ENCODE results near the gene MLLT11.
"Not testable (repeated sequence)": the region's sequence is repeated elsewhere in the genome, so short reads cannot be mapped to it uniquely, and the experiment has no call there.

MLLT11 gene

DNA sequence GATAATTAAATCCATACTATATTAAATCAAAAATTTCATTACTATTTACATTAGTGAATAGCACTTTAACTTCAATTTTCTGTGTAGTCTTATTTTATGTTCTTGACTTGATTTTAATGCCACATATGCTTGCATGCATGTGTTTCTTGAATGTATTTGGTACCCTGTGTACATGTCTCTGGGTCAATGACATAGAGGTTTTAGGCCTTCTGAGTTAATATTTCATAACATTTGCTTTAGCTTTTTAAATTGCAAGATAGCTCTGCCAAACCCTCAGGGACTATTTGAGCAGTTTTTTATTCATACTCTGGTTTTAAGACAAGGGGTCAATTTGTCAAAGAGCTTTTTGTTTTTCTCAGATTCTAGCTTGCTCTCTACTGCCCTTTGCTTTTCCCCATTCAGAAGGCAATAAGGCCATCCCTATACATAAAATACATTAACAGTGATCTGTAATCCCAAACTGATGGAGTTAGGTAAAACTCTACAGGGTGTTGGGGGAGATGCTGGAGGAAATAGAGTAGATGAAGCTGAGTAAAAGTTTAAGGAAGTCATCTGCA is 5.0 kb downstream of the MLLT11 start:
- no peak overlapping the region for H3K27ac ChIP-seq
- TF ChIP-seq ZFX (IDR thresholded peaks at IDR 0.05), result no peak
- TF ChIP-seq, protein P1, sequence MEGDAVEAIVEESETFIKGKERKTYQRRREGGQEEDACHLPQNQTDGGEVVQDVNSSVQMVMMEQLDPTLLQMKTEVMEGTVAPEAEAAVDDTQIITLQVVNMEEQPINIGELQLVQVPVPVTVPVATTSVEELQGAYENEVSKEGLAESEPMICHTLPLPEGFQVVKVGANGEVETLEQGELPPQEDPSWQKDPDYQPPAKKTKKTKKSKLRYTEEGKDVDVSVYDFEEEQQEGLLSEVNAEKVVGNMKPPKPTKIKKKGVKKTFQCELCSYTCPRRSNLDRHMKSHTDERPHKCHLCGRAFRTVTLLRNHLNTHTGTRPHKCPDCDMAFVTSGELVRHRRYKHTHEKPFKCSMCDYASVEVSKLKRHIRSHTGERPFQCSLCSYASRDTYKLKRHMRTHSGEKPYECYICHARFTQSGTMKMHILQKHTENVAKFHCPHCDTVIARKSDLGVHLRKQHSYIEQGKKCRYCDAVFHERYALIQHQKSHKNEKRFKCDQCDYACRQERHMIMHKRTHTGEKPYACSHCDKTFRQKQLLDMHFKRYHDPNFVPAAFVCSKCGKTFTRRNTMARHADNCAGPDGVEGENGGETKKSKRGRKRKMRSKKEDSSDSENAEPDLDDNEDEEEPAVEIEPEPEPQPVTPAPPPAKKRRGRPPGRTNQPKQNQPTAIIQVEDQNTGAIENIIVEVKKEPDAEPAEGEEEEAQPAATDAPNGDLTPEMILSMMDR (conservative IDR thresholded peaks at IDR 0.05), result no peak

DNA sequence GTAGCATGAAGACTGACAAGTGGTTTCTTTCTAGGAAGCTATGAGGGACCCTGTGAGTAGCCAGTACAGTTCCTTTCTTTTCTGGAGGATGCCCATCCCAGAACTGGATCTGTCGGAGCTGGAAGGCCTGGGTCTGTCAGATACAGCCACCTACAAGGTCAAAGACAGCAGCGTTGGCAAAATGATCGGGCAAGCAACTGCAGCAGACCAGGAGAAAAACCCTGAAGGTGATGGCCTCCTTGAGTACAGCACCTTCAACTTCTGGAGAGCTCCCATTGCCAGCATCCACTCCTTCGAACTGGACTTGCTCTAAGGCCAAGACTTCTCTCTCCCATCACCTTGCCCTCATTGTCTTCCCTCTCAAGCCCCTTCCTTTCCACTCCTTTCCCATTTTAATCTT is 7.0 kb downstream of the MLLT11 start:
- TF ChIP-seq, protein P1 (conservative IDR thresholded peaks at IDR 0.05), result no peak
- TF ChIP-seq ZFX (IDR thresholded peaks at IDR 0.05), result no peak
- no peak overlapping the region for H3K27ac ChIP-seq

DNA sequence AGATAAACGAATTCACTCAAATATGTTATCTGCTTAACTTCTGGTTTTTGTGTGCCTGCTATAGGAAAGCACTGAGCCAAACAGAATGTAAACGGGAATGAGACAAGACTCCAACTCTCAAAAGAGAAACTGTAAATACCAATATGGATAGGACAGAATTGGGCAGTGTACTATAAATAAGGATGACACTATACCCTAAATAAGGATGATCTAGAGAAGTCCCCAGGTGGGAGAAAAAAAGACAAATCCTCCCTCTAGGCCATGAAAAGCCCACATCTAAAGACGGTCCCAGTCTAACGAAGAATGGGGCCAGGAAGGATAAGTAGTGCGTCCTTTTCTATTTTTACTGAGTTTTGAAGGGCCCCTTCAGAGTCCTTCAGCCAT is 8.9 kb downstream of the MLLT11 start:
- no peak for TF ChIP-seq ZFX (IDR thresholded peaks at IDR 0.05)
- TF ChIP-seq, protein P1 (conservative IDR thresholded peaks at IDR 0.05), result no peak
- peak overlapping the region; percentile 93; the same call in 1 of the 2 replicates for H3K27ac ChIP-seq

DNA sequence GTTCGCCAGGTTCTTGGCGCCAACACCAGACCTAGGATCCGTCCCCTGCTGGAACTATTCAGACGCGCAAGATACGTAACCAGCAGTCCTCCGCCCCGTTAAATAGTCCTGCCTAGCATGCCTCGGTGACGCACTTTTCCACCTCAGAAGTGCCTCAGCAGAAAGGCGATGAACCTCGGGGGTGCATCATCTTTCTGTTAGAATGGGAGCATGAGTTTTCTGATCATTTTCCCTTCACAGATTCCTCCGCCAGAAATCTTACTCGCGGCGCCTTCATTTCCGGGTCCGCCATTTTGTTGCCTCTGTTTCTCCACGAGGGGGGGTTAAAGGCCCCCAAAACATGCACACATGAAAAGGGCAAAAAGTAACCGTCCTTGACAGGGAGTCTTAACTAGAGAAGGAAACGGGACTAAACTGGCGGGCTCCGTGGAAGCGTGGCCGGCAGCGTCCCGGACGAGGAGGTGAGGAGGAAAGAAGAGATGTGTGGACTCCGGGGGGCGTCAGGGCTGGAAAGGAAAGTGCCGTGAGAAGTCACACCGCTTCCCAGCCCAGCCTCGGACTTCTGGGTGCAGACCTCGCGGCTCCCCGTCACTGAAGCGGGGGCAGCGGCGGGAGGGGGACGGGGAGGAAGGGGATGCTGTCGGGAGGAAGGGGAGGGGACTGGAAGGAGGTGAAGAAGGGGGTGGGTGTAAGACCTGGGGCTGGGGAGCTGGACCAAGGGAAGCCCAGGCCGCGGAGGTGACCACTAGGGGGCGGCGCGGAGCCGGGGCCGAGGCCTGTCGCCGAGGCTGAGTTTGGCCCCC is 10.5 kb downstream of the MLLT11 start, which contains the start of gene GABPB2:
GABPB2 (plus strand) TSS at position 288 of the 803 bp plus-strand sequence. CDS start 17,429 bp downstream, outside the sequence.
- peak within 1 kb of the TSS; percentile 93 for H3K27ac ChIP-seq
- TF ChIP-seq ZFX (IDR thresholded peaks at IDR 0.05), result no peak
- TF ChIP-seq, protein P1 (conservative IDR thresholded peaks at IDR 0.05), result peak; percentile 99

DNA sequence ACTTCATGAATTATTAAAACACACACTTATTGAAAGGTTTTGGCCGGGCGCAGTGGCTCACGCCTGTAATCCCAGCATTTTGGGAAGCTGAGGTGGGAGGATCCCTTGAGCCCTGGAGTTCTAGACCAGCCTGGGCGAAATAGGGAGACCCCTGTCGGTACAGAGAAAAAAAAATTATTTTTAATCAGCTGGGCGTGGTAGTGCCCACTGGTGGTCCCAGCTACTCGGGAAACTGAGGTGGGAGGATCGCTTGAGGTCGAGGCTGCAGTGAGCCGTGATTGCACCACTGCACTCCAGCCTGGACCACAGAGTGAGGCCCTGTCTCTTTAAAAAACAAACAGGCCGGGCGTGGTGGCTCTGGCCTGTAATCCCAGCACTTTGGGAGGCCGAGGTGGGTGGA is 12.0 kb downstream of the MLLT11 start:
- no peak for TF ChIP-seq ZFX (IDR thresholded peaks at IDR 0.05)
- H3K27ac ChIP-seq, result no peak overlapping the region

DNA sequence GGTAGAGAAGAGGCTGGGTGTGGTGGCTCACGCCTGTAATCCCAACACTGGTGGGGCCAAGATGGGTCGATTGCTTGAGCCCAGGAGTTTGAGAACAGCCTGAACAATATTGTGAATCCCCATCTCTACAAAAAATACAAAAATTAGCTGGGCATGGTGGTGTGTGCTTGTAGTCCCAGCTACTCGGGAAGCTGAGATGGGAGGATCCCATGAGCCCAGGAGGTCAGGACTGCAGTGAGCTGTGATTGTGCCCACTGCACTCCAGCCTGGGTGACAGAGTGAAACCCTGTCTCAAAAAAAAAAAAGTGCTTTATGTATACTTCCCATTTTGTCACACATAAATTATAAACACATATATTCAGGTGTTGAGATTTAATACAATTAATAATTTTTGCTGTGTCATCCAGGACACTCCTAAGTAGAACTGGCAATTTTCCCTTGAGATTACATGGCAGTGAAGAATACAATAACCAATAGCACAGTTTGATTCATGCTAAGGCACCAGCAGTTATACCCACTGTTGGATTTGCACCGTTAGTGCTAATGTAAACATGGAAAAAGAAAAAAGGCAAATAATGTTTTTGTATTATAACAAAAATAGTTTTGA is 25.9 kb downstream of the MLLT11 start:
- no peak for TF ChIP-seq ZFX (IDR thresholded peaks at IDR 0.05)
- TF ChIP-seq, protein P1 (conservative IDR thresholded peaks at IDR 0.05), result no peak
- no peak overlapping the region for H3K27ac ChIP-seq

DNA sequence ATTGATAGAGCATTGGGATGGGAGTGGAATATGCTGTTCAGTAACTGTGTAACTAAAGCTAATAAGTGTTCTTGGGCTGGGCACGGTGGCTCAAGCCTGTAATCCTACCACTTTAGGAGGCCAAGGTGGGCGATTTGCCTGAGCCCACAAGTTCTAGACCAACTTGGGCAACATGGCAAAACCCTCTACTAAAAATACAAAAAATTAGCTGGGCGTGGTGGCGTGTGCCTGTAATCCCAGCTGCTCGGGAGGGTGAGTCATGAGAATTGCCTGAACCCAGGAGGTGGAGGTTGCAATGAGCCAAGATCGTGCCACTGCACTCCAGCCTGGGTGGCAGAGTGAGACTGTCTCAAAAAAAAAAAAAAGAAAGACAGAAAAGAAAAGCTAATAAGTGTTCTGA is 37.2 kb downstream of the MLLT11 start:
- not testable (repeated sequence) for H3K27ac ChIP-seq

DNA sequence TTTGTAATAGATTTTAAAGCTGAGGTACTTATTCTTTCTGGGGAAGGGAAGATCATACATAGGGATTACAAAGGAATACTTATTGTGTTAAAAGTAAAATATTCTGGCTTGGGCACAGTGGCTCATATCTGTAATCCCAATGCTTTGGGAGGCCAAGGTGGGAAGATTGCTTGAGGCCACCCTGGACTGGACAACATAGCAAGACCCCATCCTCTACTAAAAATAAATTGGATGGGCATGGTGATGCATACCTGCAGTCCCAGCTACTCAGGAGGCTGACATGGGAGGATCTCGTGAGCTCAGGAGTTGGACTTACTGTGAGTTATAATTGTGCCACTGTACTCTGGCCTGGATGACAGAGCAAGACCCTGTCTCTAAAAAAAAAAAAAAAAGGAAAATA is 37.9 kb downstream of the MLLT11 start:
- no peak overlapping the region for H3K27ac ChIP-seq
- no peak for TF ChIP-seq ZFX (IDR thresholded peaks at IDR 0.05)
- TF ChIP-seq, protein P1 (conservative IDR thresholded peaks at IDR 0.05), result no peak
